Measurements from ENCODE around the gene ZNF687.

ZNF687 gene

GRCh38 chr1:151313501-151313900 is 31.4 kb downstream of the ZNF687 start:
- H4K20me1 ChIP-seq (ENCODE audit: insufficient read depth, low read length), result peaks cover 19% of the 10 kb centered on the region; the same call in 1 of the 2 replicates
- H3K4me2 ChIP-seq (ENCODE audit: low read length), result no peak overlapping the region
- no peak overlapping the region for H3K27ac ChIP-seq (ENCODE audit: low read length)
- H3K9ac ChIP-seq (ENCODE audit: low read length), result no peak overlapping the region
- H2AFZ ChIP-seq (ENCODE audit: low read depth, low read length), result no peak overlapping the region
- no peak overlapping the region for H3K4me3 ChIP-seq (ENCODE audit: low read length)
- H3K9me3 ChIP-seq (ENCODE audit: insufficient read depth, low read length), result no peaks in the 10 kb centered on the region
- H3K36me3 ChIP-seq (replicated peaks; ENCODE audit: low read depth, low read length), result peaks cover 68% of the 10 kb centered on the region
- no peak for TF ChIP-seq EZH2phosphoT487 (IDR thresholded peaks at IDR 0.05; ENCODE audit: low read depth)
- no peak for TF ChIP-seq CTCF (IDR thresholded peaks at IDR 0.05; ENCODE audit: low read depth, low read length)
- no peaks in the 10 kb centered on the region for H3K4me1 ChIP-seq (ENCODE audit: low read length)
- no peaks in the 10 kb centered on the region for H3K27me3 ChIP-seq (ENCODE audit: low read depth, low read length)
- H3K79me2 ChIP-seq (ENCODE audit: low read length), result peaks cover 28% of the 10 kb centered on the region; the same call in 1 of the 2 replicates

- Histone ChIP-seq H3K4me3 (ENCODE audit: low read length) (no peak overlapping the region), H3K27ac (ENCODE audit: low read length) (no peak overlapping the region), H3K4me2 (ENCODE audit: low read length) (no peak overlapping the region)
Observed at GRCh38 chr1:151314137-151314875, 32.2 kb downstream of the ZNF687 start.

GRCh38 chr1:151315565-151316235 is 33.6 kb downstream of the ZNF687 start:
- H2AFZ ChIP-seq (ENCODE audit: low read depth, low read length), result no peak overlapping the region
- no peak for TF ChIP-seq EZH2phosphoT487 (IDR thresholded peaks at IDR 0.05; ENCODE audit: low read depth)
- no peak for TF ChIP-seq CTCF (IDR thresholded peaks at IDR 0.05; ENCODE audit: low read depth, low read length)
- no peak overlapping the region for H3K4me3 ChIP-seq (ENCODE audit: low read length)
- H4K20me1 ChIP-seq (ENCODE audit: insufficient read depth, low read length), result peaks cover 16% of the 10 kb centered on the region; the same call in 1 of the 2 replicates
- H3K27ac ChIP-seq (ENCODE audit: low read length), result no peak overlapping the region
- peaks cover 67% of the 10 kb centered on the region for H3K36me3 ChIP-seq (replicated peaks; ENCODE audit: low read depth, low read length)
- no peaks in the 10 kb centered on the region for H3K4me1 ChIP-seq (ENCODE audit: low read length)
- H3K79me2 ChIP-seq (ENCODE audit: low read length), result peaks cover 38% of the 10 kb centered on the region; the same call in 1 of the 2 replicates
- H3K9ac ChIP-seq (ENCODE audit: low read length), result no peak overlapping the region
- H3K9me3 ChIP-seq (ENCODE audit: insufficient read depth, low read length), result no peaks in the 10 kb centered on the region
- no peaks in the 10 kb centered on the region for H3K27me3 ChIP-seq (ENCODE audit: low read depth, low read length)
- no peak overlapping the region for H3K4me2 ChIP-seq (ENCODE audit: low read length)

More at GRCh38 chr1:151314137-151314875, 32.2 kb downstream of the ZNF687 start:
- no peak overlapping the region for H2AFZ ChIP-seq (ENCODE audit: low read depth, low read length)
- peaks cover 70% of the 10 kb centered on the region for H3K36me3 ChIP-seq (replicated peaks; ENCODE audit: low read depth, low read length)
- H3K4me1 ChIP-seq (ENCODE audit: low read length), result no peaks in the 10 kb centered on the region
- H3K27me3 ChIP-seq (ENCODE audit: low read depth, low read length), result no peaks in the 10 kb centered on the region
- H3K9ac ChIP-seq (ENCODE audit: low read length), result no peak overlapping the region
- H3K9me3 ChIP-seq (ENCODE audit: insufficient read depth, low read length), result no peaks in the 10 kb centered on the region
- peaks cover 19% of the 10 kb centered on the region; the same call in 1 of the 2 replicates for H4K20me1 ChIP-seq (ENCODE audit: insufficient read depth, low read length)
- H3K79me2 ChIP-seq (ENCODE audit: low read length), result peaks cover 34% of the 10 kb centered on the region; the same call in 1 of the 2 replicates
- no peak for TF ChIP-seq EZH2phosphoT487 (IDR thresholded peaks at IDR 0.05; ENCODE audit: low read depth)
- no peak for TF ChIP-seq CTCF (IDR thresholded peaks at IDR 0.05; ENCODE audit: low read depth, low read length)

- Histone ChIP-seq H3K9me3 (ENCODE audit: insufficient read depth, low read length) (no peaks in the 10 kb centered on the region), H3K36me3 (replicated peaks; ENCODE audit: low read depth, low read length) (peaks cover 51% of the 10 kb centered on the region), H3K4me3 (ENCODE audit: low read length) (no peak overlapping the region), H3K79me2 (ENCODE audit: low read length) (peaks cover 29% of the 10 kb centered on the region), H3K9ac (ENCODE audit: low read length) (no peak overlapping the region), H3K4me1 (ENCODE audit: low read length) (no peaks in the 10 kb centered on the region), H3K27me3 (ENCODE audit: low read depth, low read length) (no peaks in the 10 kb centered on the region), H3K4me2 (ENCODE audit: low read length) (no peak overlapping the region), H2AFZ (ENCODE audit: low read depth, low read length) (no peak overlapping the region), H4K20me1 (ENCODE audit: insufficient read depth, low read length) (peaks cover 4% of the 10 kb centered on the region; the same call in 1 of the 2 replicates), H3K27ac (ENCODE audit: low read length) (no peak overlapping the region)
- TF ChIP-seq EZH2phosphoT487 (IDR thresholded peaks at IDR 0.05; ENCODE audit: low read depth), result no peak
- TF ChIP-seq CTCF (IDR thresholded peaks at IDR 0.05; ENCODE audit: low read depth, low read length), result no peak
Observed at GRCh38 chr1:151318975-151319374, 36.9 kb downstream of the ZNF687 start.

Data from OCI-LY3 (cell line).